Muscle of arm (tissue), 12 donors: ENCODE data around the gene PPP2R2D. TPM values are rescaled to one million over a fixed set of nuclear protein-coding genes. Genes with fewer than 3 reads are reported as not detected.

Experiments used
- DNase-seq: peaks from one replicate; pipeline ENCODE4 v3.0.0-alpha.2; 2013
- polyA plus RNA-seq, 12 donors: library from polyadenylated mRNA; unstranded; fragments of 120-200 nt; gene quantifications; one replicate each; pipeline ENCODE4 v1.2.1, GENCODE V29; 2013; ENCODE audit not compliant: insufficient read length in 12 of 12

The PPP2R2D gene
- polyA plus RNA-seq, 12 donors = 25.9 to 44.1 (median 32.8) TPM; not detected in 1

DNA sequence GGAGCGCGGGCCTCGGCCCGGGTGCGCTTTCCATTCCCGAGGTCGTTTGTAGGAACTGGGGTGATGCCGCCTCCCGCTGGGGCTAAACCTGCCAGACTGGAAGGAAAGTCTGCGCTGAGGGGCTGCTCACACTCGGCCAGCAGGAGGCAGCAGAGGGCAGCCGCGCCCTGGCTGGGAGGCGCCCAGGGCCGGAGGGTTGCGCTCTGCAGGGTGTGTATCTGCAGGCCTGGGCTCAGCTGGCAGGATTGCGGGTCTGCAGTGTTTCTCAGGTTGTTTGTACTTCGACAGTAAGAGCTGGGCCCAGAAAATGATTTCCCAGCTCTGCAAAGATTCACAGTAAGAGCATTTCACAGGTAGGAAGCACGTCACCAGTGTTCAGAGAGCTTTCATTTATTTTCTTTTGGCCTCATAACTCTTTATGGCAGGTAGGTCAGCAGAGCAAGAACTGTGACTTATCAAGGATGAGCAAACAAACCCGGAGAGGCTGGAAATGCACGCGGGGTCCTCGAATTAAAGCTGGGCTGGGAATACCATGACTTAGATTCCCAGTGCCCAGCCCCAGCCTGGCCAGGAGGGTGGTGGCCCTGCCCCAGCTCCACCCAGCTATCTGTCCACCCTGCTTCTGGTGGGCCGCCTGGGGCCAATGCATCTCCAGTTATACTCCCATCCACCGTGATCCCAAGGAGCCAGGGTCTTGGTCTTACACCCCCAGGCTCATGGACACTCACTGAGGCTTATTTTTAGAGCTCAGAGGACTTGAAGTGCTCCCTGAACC lies 15.2 kb upstream of the PPP2R2D start:
- DNase-seq = peak; percentile 38

DNA sequence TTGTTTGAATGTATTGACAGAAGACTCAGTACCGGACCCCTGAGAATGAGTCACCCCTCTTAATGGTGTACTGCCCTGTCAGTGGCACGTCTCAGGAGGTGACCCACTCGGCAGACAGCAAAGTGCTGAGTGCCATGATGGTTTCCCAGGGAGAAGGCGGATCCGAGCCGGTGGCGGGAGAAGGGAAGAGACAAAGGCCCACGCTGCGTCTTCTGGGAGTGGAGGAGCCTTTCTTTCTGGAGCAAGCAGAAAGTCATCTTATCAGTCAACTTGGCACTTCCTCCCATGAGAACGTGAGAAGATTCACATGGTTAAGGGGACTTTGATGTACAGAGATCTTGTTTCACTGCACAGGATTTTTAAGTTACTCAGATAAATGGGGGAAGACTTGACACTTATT lies 14.6 kb upstream of the PPP2R2D start:
- DNase-seq = no peak

DNA sequence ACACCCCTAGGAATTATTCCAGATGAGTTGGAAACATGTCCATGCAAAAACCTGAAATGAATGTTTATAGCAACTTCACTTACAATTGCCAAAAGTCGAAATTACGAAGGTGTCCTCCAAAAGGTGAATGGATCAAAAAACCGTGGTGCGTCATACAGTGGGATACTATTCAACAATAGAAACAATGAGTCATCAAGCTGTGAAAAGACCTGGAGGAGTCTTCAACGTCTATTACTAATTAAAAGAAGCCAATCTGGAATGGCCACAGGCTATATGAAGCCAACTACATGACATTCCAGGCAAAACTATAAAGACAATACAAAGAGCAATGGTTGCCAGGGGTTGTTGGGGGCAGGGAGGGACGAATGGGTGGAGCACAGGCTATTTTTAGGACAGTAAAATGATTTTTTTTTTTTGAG lies 12.6 kb upstream of the PPP2R2D start:
- DNase-seq = no peak

DNA sequence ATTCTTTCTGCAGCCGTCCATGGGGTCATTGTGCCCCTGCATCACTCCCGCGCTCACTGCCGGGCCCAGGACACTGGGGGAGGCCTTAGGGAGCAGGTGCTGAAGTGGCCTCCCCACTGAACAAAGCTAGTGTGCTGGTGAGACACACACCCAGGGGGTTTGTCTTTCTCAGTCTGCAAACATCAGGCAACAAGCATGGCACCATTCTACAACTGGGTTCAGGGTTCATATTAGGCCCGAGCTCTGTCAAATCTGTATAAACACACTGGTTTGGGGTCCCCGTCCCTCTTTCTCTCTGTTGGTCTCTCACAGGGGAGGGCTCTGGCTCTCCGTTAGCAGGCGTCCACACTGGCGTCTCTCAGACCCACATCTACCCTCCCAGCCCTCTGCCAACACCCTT lies 11.1 kb upstream of the PPP2R2D start:
- no peak for DNase-seq

DNA sequence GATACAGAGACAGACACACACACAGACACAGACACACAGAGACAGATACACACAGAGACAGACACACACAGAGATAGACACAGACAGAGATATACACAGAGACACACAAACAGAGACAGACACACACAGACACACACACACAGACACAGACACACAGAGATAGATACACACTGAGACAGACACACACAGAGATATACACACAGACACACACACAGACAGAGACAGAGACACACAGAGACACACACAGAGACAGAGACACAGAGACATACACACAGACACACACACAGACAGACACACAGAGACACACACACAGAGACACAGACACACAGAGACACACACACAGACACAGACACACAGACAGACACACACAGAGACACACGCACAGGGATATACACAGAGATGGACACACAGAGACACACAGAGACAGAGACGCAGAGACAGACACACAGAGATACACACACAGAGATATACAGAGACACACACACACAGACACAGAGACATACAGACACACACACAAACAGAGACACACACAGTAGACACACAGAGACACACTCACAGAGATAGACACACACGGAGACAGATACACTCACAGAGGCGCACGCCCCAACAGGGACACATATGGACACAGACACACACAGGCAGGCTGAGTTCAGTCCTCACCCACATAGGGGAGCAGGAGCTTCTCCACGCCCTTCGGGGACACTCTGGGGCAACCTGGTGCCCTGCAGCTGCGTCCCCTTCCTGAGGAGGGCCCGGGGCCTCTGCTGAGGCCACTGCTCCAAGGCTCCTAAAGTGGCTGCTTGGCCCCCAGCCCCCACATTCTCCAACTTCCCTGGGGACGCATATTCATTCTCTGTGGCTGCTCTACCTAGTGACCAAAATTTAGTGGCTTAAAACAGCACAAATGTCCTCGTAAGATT lies 10.3 kb upstream of the PPP2R2D start:
- no peak for DNase-seq

DNA sequence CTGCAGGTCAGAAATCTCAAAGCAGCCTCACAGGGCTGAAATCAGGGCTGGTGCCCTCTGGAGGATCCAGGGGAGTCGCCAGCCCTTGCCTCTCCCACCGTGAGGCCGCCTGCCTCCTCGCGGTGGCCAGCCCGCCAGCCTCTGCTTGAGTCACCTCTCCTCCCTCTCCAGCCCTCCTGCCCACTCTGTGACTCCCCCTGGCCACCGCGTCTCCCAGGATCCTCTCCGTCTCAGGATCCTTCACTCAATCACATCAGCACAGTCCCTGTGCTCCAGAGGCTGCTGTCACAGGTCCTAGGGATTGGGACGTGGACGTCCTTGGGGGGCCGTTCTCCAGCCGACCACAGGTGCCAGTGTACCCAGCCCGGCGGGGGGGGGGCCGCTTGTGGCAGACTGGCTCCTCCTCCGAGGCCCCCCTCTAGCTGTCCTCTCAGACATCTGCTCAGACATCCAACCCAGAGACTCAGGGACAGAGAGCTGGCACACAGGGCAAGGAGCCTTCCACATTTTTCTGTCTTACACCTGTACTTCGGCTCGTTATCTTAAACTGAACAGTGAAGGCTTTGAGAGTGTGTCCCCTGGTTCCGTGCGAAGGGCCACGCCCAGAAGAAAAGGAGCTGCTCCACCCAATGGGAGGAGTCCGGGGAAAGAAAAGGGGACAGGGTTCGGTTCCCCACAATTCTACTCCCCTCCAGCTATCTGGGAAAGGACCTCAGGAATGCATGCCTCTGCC lies 9.4 kb upstream of the PPP2R2D start:
- no peak for DNase-seq

DNA sequence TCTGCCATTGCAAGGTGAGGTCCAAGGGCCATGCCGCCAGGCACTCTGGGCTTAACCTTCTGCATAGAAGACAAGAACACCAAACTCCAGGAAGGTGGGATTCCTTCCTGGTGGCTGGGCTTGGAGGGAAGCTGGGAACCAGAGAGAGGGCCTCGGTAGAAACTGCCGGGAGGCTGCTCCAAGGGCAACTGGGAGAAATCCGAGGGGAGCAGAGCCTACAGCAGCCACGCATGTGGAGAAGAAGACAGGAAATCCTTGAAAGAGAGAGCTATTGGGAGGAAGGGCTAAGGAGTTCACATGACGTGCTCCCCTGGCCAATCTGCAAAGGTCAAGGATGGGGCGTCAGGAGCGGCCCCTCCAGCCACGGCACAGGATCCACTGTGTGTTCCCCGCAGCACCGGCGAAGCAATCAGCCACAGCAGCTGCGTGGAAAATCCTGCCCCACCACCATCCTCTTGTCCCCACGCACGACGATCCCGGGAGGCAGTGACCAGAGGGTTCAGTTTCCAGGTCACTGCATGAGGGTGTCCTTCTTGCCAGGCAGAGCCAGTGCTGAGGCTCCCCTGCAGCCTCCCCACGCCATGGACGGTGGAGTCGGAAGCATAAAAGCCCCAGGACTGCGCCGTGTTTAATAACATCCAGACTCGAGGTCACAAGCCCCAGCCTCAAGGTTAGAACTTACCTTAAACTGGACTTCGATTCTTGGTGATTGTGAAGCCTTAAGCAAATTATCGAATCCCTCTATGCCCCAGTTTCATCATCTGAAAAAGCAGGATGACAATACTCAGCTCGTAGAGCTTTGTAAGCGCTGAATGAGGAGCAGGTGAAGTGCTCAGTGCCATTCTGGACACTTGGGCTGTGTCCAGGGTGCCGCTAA lies 8.6 kb upstream of the PPP2R2D start:
- DNase-seq = no peak

DNA sequence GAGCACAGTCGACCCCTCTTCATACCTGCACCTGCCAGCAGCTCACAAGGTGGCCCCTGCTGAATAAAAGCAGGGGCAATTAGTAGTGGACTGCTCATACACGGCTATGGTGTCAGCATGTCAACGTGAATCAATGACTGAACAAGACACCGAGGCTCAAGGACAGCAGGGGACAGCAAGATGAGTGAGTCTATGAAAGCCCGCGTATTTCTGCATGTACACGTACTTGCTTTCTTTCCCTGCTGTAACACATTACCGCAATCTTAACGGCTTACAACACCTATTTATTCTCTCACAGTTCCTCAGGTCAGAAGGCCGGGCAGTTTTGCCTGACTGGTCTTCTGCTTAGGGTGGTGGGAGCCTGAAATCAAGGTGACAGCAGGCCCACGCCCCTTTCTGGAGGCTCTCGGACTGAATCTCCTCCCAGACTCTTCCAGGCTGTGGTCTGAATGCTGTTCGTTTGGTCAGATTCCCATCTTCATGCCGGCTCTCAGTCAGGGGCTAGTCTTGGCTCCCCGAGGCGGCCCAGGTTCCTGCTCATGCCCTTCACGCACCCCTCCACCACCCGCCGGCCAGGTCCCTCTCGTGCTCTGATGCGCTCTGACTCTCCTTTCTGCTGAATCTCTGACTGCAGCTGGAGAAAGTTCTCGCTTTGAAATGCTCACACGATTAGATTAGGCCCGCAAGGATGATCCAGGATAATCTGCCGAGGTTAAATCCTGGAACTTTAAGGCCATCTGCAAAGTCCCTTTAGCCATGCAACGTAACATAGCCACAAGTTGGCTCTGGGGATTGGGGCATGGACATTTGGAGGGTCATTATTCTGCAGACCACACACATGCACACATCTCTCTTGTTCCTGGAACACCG lies 7.8 kb upstream of the PPP2R2D start:
- DNase-seq = no peak

DNA sequence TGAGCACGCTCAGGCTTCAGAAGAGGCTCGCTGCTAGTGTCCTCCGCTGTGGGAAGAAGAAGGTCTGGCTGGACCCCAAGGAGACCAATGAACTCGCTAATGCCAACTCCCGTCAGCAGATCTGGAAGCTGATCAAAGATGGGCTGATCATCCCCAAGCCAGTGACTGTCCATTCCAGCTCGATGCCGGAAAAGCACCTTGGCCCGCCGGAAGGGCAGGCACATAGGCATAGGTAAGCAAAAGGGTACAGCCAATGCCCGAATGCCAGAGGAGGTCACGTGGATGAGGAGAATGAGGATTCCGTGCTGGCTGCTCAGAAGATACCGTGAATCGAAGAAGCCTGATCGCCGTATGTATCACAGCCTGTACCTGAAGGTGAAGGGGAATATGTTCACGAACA lies 5.7 kb upstream of the PPP2R2D start:
- DNase-seq = no peak

DNA sequence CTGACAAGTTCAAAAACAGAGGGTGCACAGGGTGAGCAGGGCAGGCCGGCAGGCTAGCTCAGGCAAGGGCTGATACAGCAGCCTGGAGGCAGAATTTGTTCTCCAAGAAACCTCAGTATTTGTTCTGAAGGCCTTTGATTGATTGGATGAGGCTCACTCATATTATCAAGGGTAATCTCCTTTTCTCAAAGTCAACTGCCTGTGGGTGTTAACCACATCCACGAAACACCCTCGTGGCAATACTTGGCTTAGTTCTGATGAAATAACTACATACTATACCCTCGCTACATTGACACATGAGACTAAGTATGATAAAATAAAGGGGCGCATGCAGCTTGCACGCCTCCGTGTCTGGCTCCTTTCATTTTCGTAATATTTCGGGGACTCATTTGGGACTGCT lies 4.4 kb upstream of the PPP2R2D start:
- DNase-seq = no peak

DNA sequence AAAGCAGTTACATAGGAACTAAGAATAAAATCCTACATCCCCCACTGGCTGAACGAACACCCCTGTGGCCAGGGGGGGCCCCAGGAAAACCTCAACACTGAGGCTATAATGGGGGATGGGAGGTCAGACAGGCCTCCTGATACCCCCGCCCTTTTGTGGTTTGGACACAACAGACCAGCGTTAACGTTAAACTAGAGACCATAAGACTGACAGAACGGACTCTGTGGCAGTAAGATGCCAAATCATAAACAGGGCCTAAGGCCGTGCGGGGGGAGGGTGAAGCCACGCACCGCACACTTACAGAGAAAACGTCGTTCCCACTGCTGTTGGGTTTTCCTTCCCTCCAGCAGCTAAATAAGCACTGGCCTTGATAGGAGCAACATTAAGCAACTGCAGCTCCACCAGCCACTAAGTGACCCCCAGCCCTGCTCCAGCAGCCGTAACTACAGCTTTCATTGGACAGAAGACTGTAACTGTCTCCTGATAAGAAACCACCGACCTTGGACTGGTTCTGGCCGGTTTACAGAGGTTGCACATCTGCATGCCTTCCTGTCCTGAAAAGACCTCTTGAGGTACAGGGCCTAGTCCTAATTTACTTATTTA lies 3.4 kb upstream of the PPP2R2D start:
- DNase-seq = no peak

DNA sequence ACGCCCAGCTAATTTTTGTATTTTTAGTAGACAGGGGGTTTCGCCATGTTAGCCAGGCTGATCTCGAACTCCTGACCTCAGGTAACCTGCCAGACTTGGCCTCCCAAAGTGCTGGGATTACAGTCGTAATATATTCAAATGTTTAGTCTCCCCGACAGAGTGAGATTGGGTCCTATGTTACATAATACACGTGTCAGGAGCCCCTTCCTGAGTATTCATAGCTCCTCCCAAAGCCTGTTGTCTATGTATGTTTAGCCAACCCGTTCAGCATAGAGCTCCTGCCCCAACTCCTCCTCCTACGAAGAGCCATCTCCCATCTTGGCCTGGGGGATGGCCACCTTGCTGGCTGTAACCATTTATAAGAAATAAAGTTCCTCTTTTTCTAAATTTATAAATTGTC lies 2.7 kb upstream of the PPP2R2D start:
- DNase-seq = no peak

DNA sequence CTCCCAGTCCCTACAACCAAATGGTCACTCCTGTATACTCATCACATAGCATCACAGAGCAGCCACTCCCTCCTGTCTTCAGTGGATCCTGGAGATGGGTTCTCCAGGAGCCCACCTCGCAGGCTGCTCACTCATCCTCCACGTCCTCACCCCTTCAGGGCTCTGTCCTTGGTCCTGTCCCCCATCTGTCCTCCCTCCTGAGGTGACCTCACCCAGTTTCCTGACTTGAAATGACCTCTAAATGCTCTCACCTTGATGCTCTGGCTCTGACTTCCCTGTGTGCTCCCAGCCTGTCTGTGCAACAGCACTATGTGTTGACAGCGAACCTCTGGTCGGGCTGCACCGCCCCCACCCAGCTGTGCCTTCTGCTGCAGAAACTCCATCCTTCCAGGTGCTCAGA lies 2.1 kb upstream of the PPP2R2D start:
- no peak for DNase-seq

DNA sequence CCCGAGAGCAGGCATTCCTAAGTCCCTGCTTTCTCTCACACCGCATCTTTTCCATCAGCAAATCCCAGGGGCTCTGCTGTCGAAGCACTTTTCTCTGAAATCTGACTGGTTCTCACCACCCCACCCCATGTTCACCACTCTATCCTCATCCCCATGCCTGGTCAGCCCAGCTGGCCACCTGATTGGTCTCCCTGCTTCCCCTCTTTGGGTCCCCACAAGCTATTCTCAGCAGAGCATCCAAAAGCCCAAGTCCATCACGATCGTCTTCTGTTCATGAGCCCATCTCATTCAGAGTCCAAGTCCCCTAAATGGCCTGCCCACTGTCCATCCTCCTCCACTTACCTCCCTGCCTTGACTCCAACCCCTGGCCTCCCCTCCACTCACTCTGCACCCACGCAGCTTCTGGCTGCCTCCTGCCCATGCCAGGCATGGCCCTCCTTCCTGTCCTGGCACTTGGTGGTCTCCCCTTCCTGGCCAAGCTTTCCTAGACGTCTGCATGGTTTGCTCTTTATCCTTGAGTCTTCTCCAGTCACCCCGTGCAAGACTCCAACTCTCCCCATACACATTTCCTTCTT lies 1.6 kb upstream of the PPP2R2D start:
- no peak for DNase-seq

DNA sequence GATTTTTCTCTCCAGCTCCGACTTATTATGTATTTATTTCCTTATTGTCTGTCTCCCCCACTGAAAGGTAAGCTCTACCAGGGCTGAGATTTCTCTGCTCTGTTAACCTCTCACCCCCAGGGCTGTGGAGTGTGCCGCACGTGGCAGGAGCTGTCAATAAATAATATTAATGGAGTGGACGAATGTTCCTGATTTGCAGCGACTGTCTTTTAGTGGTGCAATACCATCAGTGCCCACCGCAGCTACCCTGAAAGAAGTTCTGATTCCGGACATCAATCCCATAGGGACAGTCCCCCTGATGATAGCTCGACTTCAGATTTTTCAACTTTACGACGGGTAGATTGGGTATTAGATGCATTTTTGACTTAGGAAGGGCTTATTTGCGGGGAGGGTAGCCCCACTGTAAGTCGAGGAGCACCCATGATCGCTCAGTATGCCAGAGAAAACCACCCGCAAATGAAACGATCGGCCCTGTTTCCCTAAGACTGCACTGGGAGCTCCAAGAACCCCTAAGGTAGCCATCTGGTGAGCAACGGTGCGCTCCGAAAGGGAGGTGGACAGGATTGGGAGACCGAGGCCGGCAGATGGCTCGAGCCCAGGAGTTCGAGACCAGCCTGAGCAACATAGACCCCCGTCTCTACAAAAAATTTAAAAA lies 986 bp upstream of the PPP2R2D start:
- no peak for DNase-seq

DNA sequence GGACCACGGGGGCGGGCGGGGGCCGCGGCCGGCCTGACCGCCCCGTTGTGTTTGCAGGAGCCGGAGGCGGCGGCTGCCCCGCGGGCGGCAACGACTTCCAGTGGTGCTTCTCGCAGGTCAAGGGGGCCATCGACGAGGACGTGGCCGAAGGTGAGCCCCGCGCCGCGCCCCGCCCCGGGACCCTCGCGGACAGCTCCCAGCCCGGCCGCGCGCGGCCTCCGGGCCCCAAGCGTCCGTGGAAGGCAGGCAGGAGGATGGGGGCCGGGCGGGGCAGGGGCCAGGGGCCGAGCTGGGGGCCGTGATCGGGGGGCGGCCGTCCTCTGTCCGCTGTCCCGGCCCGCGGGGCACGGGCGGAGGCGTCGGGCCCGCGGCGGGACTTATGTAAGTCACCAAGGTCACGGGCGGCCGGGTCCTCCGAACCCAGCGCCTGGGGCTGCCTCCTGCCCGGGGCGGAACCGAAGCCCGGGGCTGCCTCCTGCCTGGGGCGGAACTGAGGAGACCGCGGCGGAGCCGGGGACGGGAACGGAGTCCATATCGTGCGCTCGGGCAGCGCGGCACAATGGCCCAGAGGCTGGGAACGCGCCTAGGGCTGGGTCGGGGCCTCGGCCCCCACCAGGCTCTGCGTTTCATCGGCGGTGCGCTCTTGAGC lies 497 bp downstream of the PPP2R2D start:
- peak; percentile 35 for DNase-seq

DNA sequence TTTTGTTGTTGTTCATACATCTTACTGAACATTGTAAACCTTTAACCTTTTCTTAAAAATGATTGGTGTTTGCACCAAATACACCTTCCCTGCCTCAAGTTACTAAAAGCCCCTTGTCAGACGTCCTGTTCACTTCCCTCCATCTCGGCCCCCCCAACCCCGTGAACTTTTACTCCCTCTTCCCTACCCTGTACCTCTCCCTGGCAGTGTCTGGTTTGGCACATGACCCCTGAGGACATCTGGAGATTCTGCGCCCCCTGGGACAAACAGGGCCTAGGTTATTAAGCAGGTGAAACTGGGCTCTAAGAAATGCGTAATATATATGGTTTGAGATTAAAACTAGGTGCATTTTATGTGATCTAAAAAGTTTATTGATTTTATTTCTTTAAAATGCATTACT lies 1.4 kb downstream of the PPP2R2D start:
- no peak for DNase-seq

DNA sequence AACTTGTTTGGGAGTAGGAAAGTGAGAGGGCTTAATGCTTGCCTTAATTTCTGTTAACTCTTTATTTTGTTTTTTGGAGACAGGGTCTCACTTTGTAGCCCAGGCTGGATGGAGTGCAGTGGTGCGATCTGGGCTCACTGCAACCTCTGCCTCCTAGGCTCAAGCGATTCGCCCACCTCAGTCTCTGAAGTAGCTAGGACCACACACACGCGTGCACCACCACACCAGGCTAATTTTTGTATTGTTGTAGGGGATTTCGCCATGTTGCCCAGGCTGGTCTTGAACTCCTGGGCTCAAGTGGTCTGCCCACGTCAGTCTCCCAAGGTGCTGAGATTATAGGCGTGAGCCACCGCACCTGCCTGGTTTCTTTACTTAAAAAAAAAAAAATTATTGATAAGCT lies 1.9 kb downstream of the PPP2R2D start:
- DNase-seq = no peak

DNA sequence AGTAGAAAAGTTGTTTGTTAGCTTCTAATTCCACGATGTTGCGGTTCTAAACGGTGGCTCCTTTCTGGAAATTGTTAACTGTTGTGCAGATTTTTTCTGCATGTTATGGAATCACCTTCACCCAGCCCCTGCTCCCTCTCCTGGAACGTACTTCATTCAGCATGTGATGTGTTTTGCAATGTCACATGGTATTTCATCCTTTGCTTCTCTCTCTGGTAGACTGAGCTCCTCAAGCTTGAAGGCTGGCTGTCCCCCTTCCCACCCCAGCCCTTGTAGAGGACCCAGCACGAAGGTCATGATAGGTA lies 4.4 kb downstream of the PPP2R2D start:
- no peak for DNase-seq
